Spleen (tissue), 11 donors: Measurements from ENCODE around the gene GPC3. TPM values are rescaled to one million over a fixed set of nuclear protein-coding genes. Genes with fewer than 3 reads are reported as not detected.

Experiments
- DNase-seq: peaks from one replicate; pipeline ENCODE4 v3.0.0-alpha.2; 2020
- H3K27ac ChIP-seq, 8 donors: fragments of 200-600 bp; sonication (generic) in 7 of 8; 1 replicate in 4 of 8; 2 replicates in 4 of 8; pipeline versions ENCODE4 v1.5.0 to v1.8.0; 2016 to 2021; ENCODE audit warnings: inconsistent platforms in 4 of 8, mild to moderate bottlenecking in 4 of 8, moderate library complexity in 1 of 8
- H3K27me3 ChIP-seq, 7 donors: fragments of 200-600 bp; sonication (generic) in 6 of 7; replicated peaks in 1 of 7; 1 replicate in 4 of 7; 2 replicates in 3 of 7; pipeline versions ENCODE4 v1.5.0 to v1.8.0; 2016 to 2021; ENCODE audit warnings: inconsistent platforms in 3 of 7, mild to moderate bottlenecking in 1 of 7
- H3K36me3 ChIP-seq, 6 donors: fragments of 200-600 bp; sonication (generic) in 5 of 6; 1 replicate in 4 of 6; 2 replicates in 2 of 6; pipeline versions ENCODE4 v1.5.0 to v1.8.0; 2016 to 2021; ENCODE audit warnings: inconsistent platforms in 2 of 6
- H3K4me1 ChIP-seq, 6 donors: fragments of 200-600 bp; sonication (generic) in 5 of 6; 1 replicate in 3 of 6; 2 replicates in 3 of 6; pipeline versions ENCODE4 v1.5.0 to v1.8.0; 2016 to 2021; ENCODE audit warnings: inconsistent platforms in 3 of 6
- H3K4me3 ChIP-seq, 8 donors: fragments of 200-600 bp; sonication (generic) in 7 of 8; 1 replicate in 4 of 8; 2 replicates in 4 of 8; pipeline versions ENCODE4 v1.5.0 to v1.8.0; 2016 to 2021; ENCODE audit warnings: inconsistent platforms in 4 of 8, mild to moderate bottlenecking in 4 of 8, moderate library complexity in 2 of 8
- H3K9me3 ChIP-seq, 8 donors: fragments of 200-600 bp; sonication (generic) in 7 of 8; 1 replicate in 4 of 8; 2 replicates in 4 of 8; pipeline versions ENCODE4 v1.5.0 to v1.8.0; 2016 to 2021; ENCODE audit warnings: inconsistent platforms in 4 of 8
- CTCF ChIP-seq, 11 experiments: fragments of 200-600 bp in 7 of 11; fragments of 450-650 bp in 4 of 11; sonication (generic) in 4 of 11; IDR thresholded peaks in 8 of 11; conservative IDR thresholded peaks in 3 of 11; 1 replicate in 7 of 11; 2 replicates in 4 of 11; pipeline versions ENCODE4 v1.4.0 to v1.8.0; 2016 to 2021; ENCODE audit warnings: antibody characterized with exemption in 11 of 11, inconsistent platforms in 4 of 11, mild to moderate bottlenecking in 1 of 11
- POLR2A ChIP-seq, 3 donors: fragments of 450-650 bp; IDR thresholded peaks; one replicate each; pipeline ENCODE4 v1.5.1; 2017; ENCODE audit warnings: antibody characterized with exemption in 3 of 3, mild to moderate bottlenecking in 1 of 3
- POLR2AphosphoS5 ChIP-seq, 3 donors: sonication (generic); formaldehyde crosslinking; IDR thresholded peaks; one replicate each; pipeline ENCODE4 v1.5.1; 2017; ENCODE audit warnings: antibody characterized with exemption in 3 of 3
- WGBS, 5 donors: extraction: QIAGEN DNeasy Blood & Tissue Kit in 3 of 5; methylation state at CpG; one replicate each; pipeline versions ENCODE4 v1.1.5 to v1.1.7; 2013 to 2018; 5-methylcytosine and 5-hydroxymethylcytosine counted together
- intact Hi-C: fragments of 100-400 bp; cut with DNase I; formaldehyde crosslinking; loops from one replicate; pipeline ENCODE4 v1.15.0; 2023; ENCODE audit warnings: low total_unique reads
- polyA plus RNA-seq, 3 donors: library from polyadenylated mRNA; stranded (reverse); fragments of 200-250 nt; gene quantifications; one replicate each; pipeline ENCODE4 v1.2.1, GENCODE V29; 2013
- total RNA-seq, 7 donors: library from RNA; depleted of rRNA in 3 of 7; stranded (reverse); fragments of >200 nt in 3 of 7; fragmentation: NEBNext Ultra II Directional in 4 of 7; extraction: Animal tissue kit (Norgen Biotek cat#: 25700) in 4 of 7; gene quantifications; one replicate each; pipeline versions ENCODE4 v1.1.0 to v1.2.1, GENCODE V29; 2016 to 2021
- donor health status: healthy with polysubstance abuse.
- donor health status: DM: no; HTN: no; CAD: no; lungs with moderate emphysema.
- donor health status: DM: no; HTN: no; CAD: no.
- donor health status: Bipolar disorder and iron deficiency.
- donor health status: healthy.
- donor health status: DM: no; HTN: no; CAD: no.
- donor health status: DM: yes; HTN: yes; CAD: no.

The GPC3 gene
- total and polyA plus RNA-seq, 10 donors, result 0.41 to 3.3 (median 1.5) TPM

DNA sequence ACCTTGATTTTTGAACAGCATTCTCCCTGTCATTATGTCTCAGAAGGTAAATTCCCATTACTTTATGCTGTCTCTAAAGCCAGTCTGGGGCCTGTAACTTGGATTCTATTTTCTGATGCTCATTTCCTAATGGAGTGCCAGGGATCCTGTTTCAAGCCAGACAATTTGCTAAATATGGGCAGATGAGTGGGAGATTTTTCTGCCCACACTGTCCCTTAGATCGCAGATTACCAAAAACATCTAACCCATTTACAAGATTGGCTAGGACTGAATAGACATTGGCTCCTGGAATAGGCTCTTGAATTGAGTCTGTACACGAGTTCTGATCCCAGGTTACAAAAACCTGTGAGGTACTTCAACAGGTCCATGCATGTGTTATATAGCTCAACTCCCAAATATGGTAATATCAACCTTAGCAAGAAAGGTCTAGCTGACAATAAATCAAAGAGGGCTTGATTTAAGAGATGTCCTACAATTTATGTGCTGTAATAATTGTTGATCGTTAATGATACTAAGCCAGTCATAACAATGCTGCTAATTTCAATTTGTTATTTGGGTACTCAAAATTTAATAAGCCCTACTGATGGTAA lies 5.7 kb downstream of the GPC3 start:
- DNase-seq, result no peak
- Histone ChIP-seq H3K9me3 (no peaks in the 10 kb centered on the region), H3K36me3 (no peaks in the 10 kb centered on the region), H3K27me3 (peaks cover 0 to 33% (median 12%) of the 10 kb centered on the region in 7 donors), H3K4me1 (no peaks in the 10 kb centered on the region), H3K4me3 (no peak overlapping the region), H3K27ac (no peak overlapping the region)
- 67 to 90% (median 78%) methylated on average over 3 of the region's 3 CpGs for WGBS, 5 donors
- intact Hi-C loops, result no loop called here
- TF ChIP-seq POLR2AphosphoS5 (IDR thresholded peaks at IDR 0.05) (no peak), CTCF (IDR thresholded peaks at IDR 0.05 in 8 of 11, conservative IDR thresholded peaks at IDR 0.05 in 3 of 11) (no peak), POLR2A (IDR thresholded peaks at IDR 0.05) (no peak)

DNA sequence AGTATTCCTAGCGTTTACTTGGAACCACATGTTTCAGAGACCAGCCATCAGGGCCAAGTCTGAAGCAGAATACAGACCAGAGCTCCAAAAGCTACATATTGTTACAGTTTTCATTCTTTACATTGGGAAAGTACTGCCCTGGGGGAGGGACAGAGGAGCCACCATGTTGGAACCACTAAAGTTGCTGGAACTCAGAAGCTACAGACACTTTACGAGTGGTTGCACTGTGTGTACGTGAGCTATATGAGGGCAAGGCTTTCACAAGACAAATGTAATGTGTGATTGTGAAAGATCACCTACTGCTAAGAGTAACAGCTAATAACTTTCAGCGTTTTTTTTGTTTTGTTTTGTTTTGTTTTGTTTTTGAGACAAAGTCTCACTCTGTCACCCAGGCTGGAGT lies 11.7 kb downstream of the GPC3 start:
- intact Hi-C loops, result no loop called here
- TF ChIP-seq POLR2A (IDR thresholded peaks at IDR 0.05) (no peak), CTCF (IDR thresholded peaks at IDR 0.05 in 8 of 11, conservative IDR thresholded peaks at IDR 0.05 in 3 of 11) (no peak), POLR2AphosphoS5 (IDR thresholded peaks at IDR 0.05) (no peak)
- no peak for DNase-seq
- H3K27me3 ChIP-seq, result peaks cover 0 to 4% (median 0%) of the 10 kb centered on the region in 7 donors
- H3K4me1 ChIP-seq, result no peaks in the 10 kb centered on the region
- 68 to 97% (median 87%) methylated on average over 4 of the region's 4 CpGs for WGBS, 5 donors
- no peaks in the 10 kb centered on the region for H3K9me3 ChIP-seq
- no peak overlapping the region for H3K4me3 ChIP-seq
- H3K27ac ChIP-seq, result no peak overlapping the region
- no peaks in the 10 kb centered on the region for H3K36me3 ChIP-seq

DNA sequence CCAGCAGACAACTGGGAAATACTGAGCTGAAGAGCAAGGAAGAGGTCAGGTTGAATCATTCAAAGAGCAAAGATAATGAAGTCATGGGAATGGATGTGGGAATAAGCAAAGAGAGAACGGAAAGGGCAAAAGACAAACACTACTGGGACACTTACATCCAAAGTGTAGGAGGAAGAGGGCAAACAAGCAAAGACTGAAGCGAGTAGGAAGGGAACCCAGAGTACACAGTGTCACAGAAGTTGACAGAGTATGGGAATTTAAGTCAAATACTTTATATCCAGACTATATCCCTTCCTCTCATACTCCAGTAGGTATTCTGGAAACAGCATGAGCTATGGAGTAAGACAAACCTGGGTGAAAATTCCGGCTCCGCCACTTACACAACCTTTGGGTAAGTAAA lies 12.5 kb downstream of the GPC3 start:
- 62 to 85% (median 77%) methylated on average over 4 of the region's 4 CpGs for WGBS, 5 donors
- intact Hi-C loops, result no loop called here
- Histone ChIP-seq H3K36me3 (no peaks in the 10 kb centered on the region), H3K27me3 (peaks cover 0 to 4% (median 0%) of the 10 kb centered on the region in 7 donors), H3K27ac (no peak overlapping the region), H3K9me3 (no peaks in the 10 kb centered on the region), H3K4me3 (no peak overlapping the region), H3K4me1 (no peaks in the 10 kb centered on the region)
- no peak for TF ChIP-seq POLR2A (IDR thresholded peaks at IDR 0.05)
- no peak for TF ChIP-seq CTCF (IDR thresholded peaks at IDR 0.05 in 8 of 11, conservative IDR thresholded peaks at IDR 0.05 in 3 of 11)
- TF ChIP-seq POLR2AphosphoS5 (IDR thresholded peaks at IDR 0.05), result no peak
- DNase-seq, result no peak

GRCh38 chrX:133971586-133971985 lies 13.8 kb downstream of the GPC3 start:
- no peak overlapping the region for H3K27ac ChIP-seq
- DNase-seq, result no peak
- H3K4me3 ChIP-seq, result no peak overlapping the region
- TF ChIP-seq POLR2A (IDR thresholded peaks at IDR 0.05), result no peak
- TF ChIP-seq POLR2AphosphoS5 (IDR thresholded peaks at IDR 0.05), result no peak
- TF ChIP-seq CTCF (IDR thresholded peaks at IDR 0.05 in 8 of 11, conservative IDR thresholded peaks at IDR 0.05 in 3 of 11), result no peak
- WGBS, 5 donors, result 65 to 93% (median 85%) methylated on average over 3 of the region's 3 CpGs
- no peaks in the 10 kb centered on the region for H3K36me3 ChIP-seq
- H3K27me3 ChIP-seq, result peaks cover 0 to 13% (median 0%) of the 10 kb centered on the region in 7 donors
- no peaks in the 10 kb centered on the region for H3K9me3 ChIP-seq
- H3K4me1 ChIP-seq, result no peaks in the 10 kb centered on the region
- intact Hi-C loops, result no loop called here
